GM23338 (cell line): ENCODE results near the gene ADGRV1. TPM values are rescaled to one million over a fixed set of nuclear protein-coding genes. Genes with fewer than 3 reads are reported as not detected.

Source experiments
- ATAC-seq: fragments of 200-7000 bp; cut with Tn5 transposase; 3 replicates; pipeline ENCODE4 v1.9.1; 2020
- DNase-seq: peaks from one replicate; pipeline ENCODE4 v3.0.0-alpha.2; 2015; ENCODE audit warnings: low spot score
- H2AFZ ChIP-seq: fragments of 200-600 bp; sonication (generic); 2 replicates; pipeline ENCODE4 v1.8.0; 2016; ENCODE audit warnings: antibody characterized with exemption, mild to moderate bottlenecking, moderate library complexity
- H3F3A ChIP-seq: fragments of 200-600 bp; sonication (generic); replicated peaks from 2 replicates; pipeline ENCODE4 v1.8.0; 2017; ENCODE audit warnings: antibody characterized with exemption, mixed run types, low read depth
- H3K27ac ChIP-seq: fragments of 200-600 bp; sonication (generic); 2 replicates; pipeline ENCODE4 v1.6.1; 2016; ENCODE audit warnings: low read depth
- H3K27me3 ChIP-seq: fragments of 200-600 bp; sonication (generic); 2 replicates; pipeline ENCODE4 v1.8.0; 2016; ENCODE audit warnings: mild to moderate bottlenecking, mixed run types, moderate library complexity; ENCODE audit not compliant: insufficient read depth
- H3K36me3 ChIP-seq: fragments of 200-600 bp; sonication (generic); 2 replicates; pipeline ENCODE4 v1.8.0; 2016; ENCODE audit warnings: mild to moderate bottlenecking; ENCODE audit not compliant: insufficient read depth
- H3K4me1 ChIP-seq: fragments of 200-600 bp; sonication (generic); 2 replicates; pipeline ENCODE4 v1.8.0; 2016; ENCODE audit warnings: mild to moderate bottlenecking, moderate library complexity; ENCODE audit not compliant: insufficient read depth
- H3K4me2 ChIP-seq: fragments of 200-600 bp; sonication (generic); 2 replicates; pipeline ENCODE4 v1.7.1; 2017; ENCODE audit warnings: mixed run types
- H3K4me3 ChIP-seq: fragments of 200-600 bp; sonication (generic); 2 replicates; pipeline ENCODE4 v1.6.1; 2016; ENCODE audit warnings: mixed run types
- H3K79me2 ChIP-seq: fragments of 200-600 bp; sonication (generic); replicated peaks from 2 replicates; pipeline ENCODE4 v1.8.0; 2017; ENCODE audit warnings: mild to moderate bottlenecking; ENCODE audit not compliant: insufficient read depth
- H3K9me2 ChIP-seq: fragments of 200-600 bp; sonication (generic); 2 replicates; pipeline ENCODE4 v1.8.0; 2017; ENCODE audit not compliant: insufficient read depth
- H4K20me1 ChIP-seq: fragments of 200-600 bp; sonication (generic); replicated peaks from 2 replicates; pipeline ENCODE4 v1.8.0; 2017; ENCODE audit warnings: mild to moderate bottlenecking; ENCODE audit not compliant: insufficient read depth
- H3K27ac Mint-ChIP-seq: 2 replicates; pipeline ENCODE4 v1.8.0; 2020; ENCODE audit warnings: inconsistent platforms, mild to moderate bottlenecking, moderate library complexity, mixed read lengths
- H3K27me3 Mint-ChIP-seq: 3 replicates; pipeline ENCODE4 v1.8.0; 2022; ENCODE audit warnings: low read depth, mild to moderate bottlenecking, moderate library complexity, mixed read lengths, inconsistent platforms; ENCODE audit not compliant: insufficient read depth, poor library complexity
- H3K36me3 Mint-ChIP-seq: 3 replicates; pipeline ENCODE4 v1.8.0; 2021; ENCODE audit warnings: low read depth, mild to moderate bottlenecking, inconsistent platforms, moderate library complexity, mixed read lengths
- H3K4me1 Mint-ChIP-seq: 3 replicates; pipeline ENCODE4 v1.8.0; 2020; ENCODE audit warnings: mild to moderate bottlenecking, inconsistent platforms, mixed read lengths
- H3K4me3 Mint-ChIP-seq: 3 replicates; pipeline ENCODE4 v1.8.0; 2021; ENCODE audit warnings: moderate library complexity, mild to moderate bottlenecking, inconsistent platforms, mixed read lengths
- H3K9me3 Mint-ChIP-seq: 3 replicates; pipeline ENCODE4 v1.8.0; 2020; ENCODE audit warnings: moderate library complexity, mild to moderate bottlenecking, inconsistent platforms, mixed read lengths
- CREB1 ChIP-seq: fragments of 250-450 bp; sonication (Bioruptor Pico); IDR thresholded peaks from 2 replicates; pipeline ENCODE4 v1.5.0; 2020; ENCODE audit warnings: low read depth, mild to moderate bottlenecking, moderate library complexity
- EZH2 ChIP-seq: fragments of 200-600 bp; sonication (generic); IDR thresholded peaks from one replicate; pipeline ENCODE4 v1.8.0; 2017; ENCODE audit warnings: antibody characterized with exemption, mild to moderate bottlenecking, low read depth; ENCODE audit not compliant: unreplicated experiment
- EZH2phosphoT487 ChIP-seq: fragments of 200-600 bp; sonication (generic); IDR thresholded peaks from one replicate; pipeline ENCODE4 v1.8.1; 2018; ENCODE audit warnings: antibody characterized with exemption; ENCODE audit not compliant: unreplicated experiment
- JUNB ChIP-seq: IDR thresholded peaks from one replicate; pipeline ENCODE4 v1.6.1; 2016; ENCODE audit warnings: antibody characterized with exemption; ENCODE audit not compliant: unreplicated experiment
- NANOG ChIP-seq: IDR thresholded peaks from 2 replicates; pipeline ENCODE4 v1.6.1; 2016; ENCODE audit warnings: antibody characterized with exemption, borderline replicate concordance
- POLR2AphosphoS5 ChIP-seq: IDR thresholded peaks from 2 replicates; pipeline ENCODE4 v1.6.1; 2016; ENCODE audit warnings: antibody characterized with exemption, low read depth
- STAT1 ChIP-seq: IDR thresholded peaks from one replicate; pipeline ENCODE4 v1.6.1; 2016; ENCODE audit warnings: antibody characterized with exemption; ENCODE audit not compliant: unreplicated experiment
- ZNF114 ChIP-seq: fragments of 250-450 bp; sonication (Bioruptor Pico); IDR thresholded peaks from 2 replicates; pipeline ENCODE4 v1.5.0; 2020; ENCODE audit warnings: mild to moderate bottlenecking, moderate library complexity
- ZNF331 ChIP-seq: fragments of 250-450 bp; sonication (Bioruptor Pico); IDR thresholded peaks from 2 replicates; pipeline ENCODE4 v1.5.0; 2020; ENCODE audit warnings: low read depth, mild to moderate bottlenecking, moderate library complexity
- polyA plus RNA-seq: library from polyadenylated mRNA; unstranded; fragments of >200 nt; fragmentation: Nextera tagmentation; extraction: Ambion mirVana; gene quantifications from 2 replicates; pipeline ENCODE4 v1.2.1, GENCODE V29; 2016
- total RNA-seq: library from RNA; depleted of rRNA; stranded (reverse); fragments of >200 nt; shearing (Covaris generic); gene quantifications from 2 replicates; pipeline ENCODE4 v1.2.3, GENCODE V29; 2014
- TF ChIP-seq, protein P1 (sequence below): IDR thresholded peaks from 2 replicates; pipeline ENCODE4 v1.6.1; 2016; ENCODE audit warnings: antibody characterized with exemption
- TF ChIP-seq, protein P2 (sequence below), 2 experiments: fragments of 200-600 bp in 1 of 2; sonication (generic) in 1 of 2; conservative IDR thresholded peaks; 2 replicates each; pipeline versions ENCODE4 v1.5.1 to v1.6.1; 2016 to 2017; ENCODE audit warnings: antibody characterized with exemption in 2 of 2, low read depth in 2 of 2, mild to moderate bottlenecking in 2 of 2, moderate library complexity in 1 of 2
- TF ChIP-seq, protein P3 (sequence below): fragments of 250-450 bp; sonication (Bioruptor Pico); IDR thresholded peaks from 2 replicates; pipeline ENCODE4 v1.5.0; 2020; ENCODE audit warnings: mild to moderate bottlenecking, moderate library complexity
- TF ChIP-seq, protein P4 (sequence below): IDR thresholded peaks from one replicate; pipeline ENCODE4 v1.6.1; 2018; ENCODE audit warnings: antibody characterized with exemption; ENCODE audit not compliant: unreplicated experiment

The ADGRV1 gene
- total and polyA plus RNA-seq, 2 experiments from 2014 or later, result 46.1 to 149 TPM

DNA sequence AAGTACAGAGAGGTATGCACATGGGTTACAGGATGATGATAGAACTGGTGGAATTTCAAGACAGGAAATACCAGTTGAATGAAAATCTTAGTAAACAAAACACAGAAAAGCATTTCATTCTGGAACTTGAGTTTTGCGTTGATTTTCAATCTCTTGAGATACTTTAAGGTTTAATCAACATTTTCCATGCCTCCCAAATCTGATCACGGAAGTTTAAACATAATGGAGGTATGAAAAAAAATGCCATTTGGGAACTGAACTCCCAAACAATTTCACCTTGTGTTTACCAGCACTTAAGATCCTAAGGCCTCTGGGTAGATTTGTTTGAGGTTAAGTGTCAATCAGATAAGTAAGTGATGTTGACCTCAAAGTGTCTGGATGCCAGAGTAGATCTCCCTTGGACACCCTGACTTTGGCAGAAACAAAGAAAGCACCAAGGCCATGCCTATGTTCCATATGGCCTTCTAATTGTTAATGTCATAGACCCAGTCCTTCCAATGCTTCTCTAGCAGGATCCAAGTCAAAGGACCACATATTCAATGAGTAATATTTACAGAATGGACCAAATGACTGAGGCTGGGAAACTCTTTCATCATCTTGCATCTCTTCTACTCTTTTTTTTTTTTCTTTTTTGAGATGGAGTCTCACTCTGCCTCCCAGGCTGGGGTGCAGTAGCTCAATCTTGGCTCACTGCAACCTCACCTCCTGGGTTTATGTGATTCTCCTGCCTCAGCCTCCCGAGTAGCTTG, 607.6 kb downstream of the ADGRV1 start:
- peaks cover 6% of the 10 kb centered on the region for H3K4me1 ChIP-seq
- no peak overlapping the region for H3K27ac Mint-ChIP-seq
- TF ChIP-seq EZH2 (no peak), POLR2AphosphoS5 (no peak), STAT1 (no peak), ZNF114 (CRISPR knock-in tag) (no peak), JUNB (no peak), ZNF331 (CRISPR knock-in tag) (no peak), NANOG (no peak), CREB1 (CRISPR knock-in tag) (no peak), EZH2phosphoT487 (no peak)
- TF ChIP-seq, protein P1, sequence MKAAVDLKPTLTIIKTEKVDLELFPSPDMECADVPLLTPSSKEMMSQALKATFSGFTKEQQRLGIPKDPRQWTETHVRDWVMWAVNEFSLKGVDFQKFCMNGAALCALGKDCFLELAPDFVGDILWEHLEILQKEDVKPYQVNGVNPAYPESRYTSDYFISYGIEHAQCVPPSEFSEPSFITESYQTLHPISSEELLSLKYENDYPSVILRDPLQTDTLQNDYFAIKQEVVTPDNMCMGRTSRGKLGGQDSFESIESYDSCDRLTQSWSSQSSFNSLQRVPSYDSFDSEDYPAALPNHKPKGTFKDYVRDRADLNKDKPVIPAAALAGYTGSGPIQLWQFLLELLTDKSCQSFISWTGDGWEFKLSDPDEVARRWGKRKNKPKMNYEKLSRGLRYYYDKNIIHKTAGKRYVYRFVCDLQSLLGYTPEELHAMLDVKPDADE, result no peak
- TF ChIP-seq, protein P2, sequence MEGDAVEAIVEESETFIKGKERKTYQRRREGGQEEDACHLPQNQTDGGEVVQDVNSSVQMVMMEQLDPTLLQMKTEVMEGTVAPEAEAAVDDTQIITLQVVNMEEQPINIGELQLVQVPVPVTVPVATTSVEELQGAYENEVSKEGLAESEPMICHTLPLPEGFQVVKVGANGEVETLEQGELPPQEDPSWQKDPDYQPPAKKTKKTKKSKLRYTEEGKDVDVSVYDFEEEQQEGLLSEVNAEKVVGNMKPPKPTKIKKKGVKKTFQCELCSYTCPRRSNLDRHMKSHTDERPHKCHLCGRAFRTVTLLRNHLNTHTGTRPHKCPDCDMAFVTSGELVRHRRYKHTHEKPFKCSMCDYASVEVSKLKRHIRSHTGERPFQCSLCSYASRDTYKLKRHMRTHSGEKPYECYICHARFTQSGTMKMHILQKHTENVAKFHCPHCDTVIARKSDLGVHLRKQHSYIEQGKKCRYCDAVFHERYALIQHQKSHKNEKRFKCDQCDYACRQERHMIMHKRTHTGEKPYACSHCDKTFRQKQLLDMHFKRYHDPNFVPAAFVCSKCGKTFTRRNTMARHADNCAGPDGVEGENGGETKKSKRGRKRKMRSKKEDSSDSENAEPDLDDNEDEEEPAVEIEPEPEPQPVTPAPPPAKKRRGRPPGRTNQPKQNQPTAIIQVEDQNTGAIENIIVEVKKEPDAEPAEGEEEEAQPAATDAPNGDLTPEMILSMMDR (conservative IDR thresholded peaks at IDR 0.05; ENCODE audit: low read depth in 2 of 2), result no peak
- TF ChIP-seq, protein P3, sequence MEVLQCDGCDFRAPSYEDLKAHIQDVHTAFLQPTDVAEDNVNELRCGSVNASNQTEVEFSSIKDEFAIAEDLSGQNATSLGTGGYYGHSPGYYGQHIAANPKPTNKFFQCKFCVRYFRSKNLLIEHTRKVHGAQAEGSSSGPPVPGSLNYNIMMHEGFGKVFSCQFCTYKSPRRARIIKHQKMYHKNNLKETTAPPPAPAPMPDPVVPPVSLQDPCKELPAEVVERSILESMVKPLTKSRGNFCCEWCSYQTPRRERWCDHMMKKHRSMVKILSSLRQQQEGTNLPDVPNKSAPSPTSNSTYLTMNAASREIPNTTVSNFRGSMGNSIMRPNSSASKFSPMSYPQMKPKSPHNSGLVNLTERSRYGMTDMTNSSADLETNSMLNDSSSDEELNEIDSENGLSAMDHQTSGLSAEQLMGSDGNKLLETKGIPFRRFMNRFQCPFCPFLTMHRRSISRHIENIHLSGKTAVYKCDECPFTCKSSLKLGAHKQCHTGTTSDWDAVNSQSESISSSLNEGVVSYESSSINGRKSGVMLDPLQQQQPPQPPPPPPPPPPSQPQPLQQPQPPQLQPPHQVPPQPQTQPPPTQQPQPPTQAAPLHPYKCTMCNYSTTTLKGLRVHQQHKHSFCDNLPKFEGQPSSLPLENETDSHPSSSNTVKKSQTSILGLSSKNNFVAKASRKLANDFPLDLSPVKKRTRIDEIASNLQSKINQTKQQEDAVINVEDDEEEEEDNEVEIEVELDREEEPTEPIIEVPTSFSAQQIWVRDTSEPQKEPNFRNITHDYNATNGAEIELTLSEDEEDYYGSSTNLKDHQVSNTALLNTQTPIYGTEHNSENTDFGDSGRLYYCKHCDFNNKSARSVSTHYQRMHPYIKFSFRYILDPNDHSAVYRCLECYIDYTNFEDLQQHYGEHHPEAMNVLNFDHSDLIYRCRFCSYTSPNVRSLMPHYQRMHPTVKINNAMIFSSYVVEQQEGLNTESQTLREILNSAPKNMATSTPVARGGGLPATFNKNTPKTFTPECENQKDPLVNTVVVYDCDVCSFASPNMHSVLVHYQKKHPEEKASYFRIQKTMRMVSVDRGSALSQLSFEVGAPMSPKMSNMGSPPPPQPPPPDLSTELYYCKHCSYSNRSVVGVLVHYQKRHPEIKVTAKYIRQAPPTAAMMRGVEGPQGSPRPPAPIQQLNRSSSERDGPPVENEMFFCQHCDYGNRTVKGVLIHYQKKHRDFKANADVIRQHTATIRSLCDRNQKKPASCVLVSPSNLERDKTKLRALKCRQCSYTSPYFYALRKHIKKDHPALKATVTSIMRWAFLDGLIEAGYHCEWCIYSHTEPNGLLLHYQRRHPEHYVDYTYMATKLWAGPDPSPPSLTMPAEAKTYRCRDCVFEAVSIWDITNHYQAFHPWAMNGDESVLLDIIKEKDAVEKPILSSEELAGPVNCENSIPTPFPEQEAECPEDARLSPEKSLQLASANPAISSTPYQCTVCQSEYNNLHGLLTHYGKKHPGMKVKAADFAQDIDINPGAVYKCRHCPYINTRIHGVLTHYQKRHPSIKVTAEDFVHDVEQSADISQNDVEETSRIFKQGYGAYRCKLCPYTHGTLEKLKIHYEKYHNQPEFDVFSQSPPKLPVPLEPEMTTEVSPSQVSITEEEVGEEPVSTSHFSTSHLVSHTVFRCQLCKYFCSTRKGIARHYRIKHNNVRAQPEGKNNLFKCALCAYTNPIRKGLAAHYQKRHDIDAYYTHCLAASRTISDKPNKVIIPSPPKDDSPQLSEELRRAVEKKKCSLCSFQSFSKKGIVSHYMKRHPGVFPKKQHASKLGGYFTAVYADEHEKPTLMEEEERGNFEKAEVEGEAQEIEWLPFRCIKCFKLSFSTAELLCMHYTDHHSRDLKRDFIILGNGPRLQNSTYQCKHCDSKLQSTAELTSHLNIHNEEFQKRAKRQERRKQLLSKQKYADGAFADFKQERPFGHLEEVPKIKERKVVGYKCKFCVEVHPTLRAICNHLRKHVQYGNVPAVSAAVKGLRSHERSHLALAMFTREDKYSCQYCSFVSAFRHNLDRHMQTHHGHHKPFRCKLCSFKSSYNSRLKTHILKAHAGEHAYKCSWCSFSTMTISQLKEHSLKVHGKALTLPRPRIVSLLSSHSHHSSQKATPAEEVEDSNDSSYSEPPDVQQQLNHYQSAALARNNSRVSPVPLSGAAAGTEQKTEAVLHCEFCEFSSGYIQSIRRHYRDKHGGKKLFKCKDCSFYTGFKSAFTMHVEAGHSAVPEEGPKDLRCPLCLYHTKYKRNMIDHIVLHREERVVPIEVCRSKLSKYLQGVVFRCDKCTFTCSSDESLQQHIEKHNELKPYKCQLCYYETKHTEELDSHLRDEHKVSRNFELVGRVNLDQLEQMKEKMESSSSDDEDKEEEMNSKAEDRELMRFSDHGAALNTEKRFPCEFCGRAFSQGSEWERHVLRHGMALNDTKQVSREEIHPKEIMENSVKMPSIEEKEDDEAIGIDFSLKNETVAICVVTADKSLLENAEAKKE (CRISPR knock-in tag), result no peak
- TF ChIP-seq, protein P4, sequence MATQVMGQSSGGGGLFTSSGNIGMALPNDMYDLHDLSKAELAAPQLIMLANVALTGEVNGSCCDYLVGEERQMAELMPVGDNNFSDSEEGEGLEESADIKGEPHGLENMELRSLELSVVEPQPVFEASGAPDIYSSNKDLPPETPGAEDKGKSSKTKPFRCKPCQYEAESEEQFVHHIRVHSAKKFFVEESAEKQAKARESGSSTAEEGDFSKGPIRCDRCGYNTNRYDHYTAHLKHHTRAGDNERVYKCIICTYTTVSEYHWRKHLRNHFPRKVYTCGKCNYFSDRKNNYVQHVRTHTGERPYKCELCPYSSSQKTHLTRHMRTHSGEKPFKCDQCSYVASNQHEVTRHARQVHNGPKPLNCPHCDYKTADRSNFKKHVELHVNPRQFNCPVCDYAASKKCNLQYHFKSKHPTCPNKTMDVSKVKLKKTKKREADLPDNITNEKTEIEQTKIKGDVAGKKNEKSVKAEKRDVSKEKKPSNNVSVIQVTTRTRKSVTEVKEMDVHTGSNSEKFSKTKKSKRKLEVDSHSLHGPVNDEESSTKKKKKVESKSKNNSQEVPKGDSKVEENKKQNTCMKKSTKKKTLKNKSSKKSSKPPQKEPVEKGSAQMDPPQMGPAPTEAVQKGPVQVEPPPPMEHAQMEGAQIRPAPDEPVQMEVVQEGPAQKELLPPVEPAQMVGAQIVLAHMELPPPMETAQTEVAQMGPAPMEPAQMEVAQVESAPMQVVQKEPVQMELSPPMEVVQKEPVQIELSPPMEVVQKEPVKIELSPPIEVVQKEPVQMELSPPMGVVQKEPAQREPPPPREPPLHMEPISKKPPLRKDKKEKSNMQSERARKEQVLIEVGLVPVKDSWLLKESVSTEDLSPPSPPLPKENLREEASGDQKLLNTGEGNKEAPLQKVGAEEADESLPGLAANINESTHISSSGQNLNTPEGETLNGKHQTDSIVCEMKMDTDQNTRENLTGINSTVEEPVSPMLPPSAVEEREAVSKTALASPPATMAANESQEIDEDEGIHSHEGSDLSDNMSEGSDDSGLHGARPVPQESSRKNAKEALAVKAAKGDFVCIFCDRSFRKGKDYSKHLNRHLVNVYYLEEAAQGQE, result no peak
- H3K9me3 Mint-ChIP-seq, result no peaks in the 10 kb centered on the region
- no peaks in the 10 kb centered on the region for H3K27me3 ChIP-seq
- no peaks in the 10 kb centered on the region for H3K27me3 Mint-ChIP-seq
- no peak overlapping the region for H2AFZ ChIP-seq
- H3K9me2 ChIP-seq, result no peaks in the 10 kb centered on the region
- DNase-seq, result no peak
- H3K79me2 ChIP-seq, result no peaks in the 10 kb centered on the region
- ATAC-seq, result no peak
- no peak overlapping the region for H3K4me3 Mint-ChIP-seq
- no peak overlapping the region for H3K27ac ChIP-seq
- H3K4me2 ChIP-seq, result no peak overlapping the region
- no peaks in the 10 kb centered on the region for H3K36me3 Mint-ChIP-seq
- peaks cover 20% of the 10 kb centered on the region for H3K4me1 Mint-ChIP-seq
- no peaks in the 10 kb centered on the region for H3K36me3 ChIP-seq
- H3K4me3 ChIP-seq, result no peak overlapping the region
- H4K20me1 ChIP-seq, result no peaks in the 10 kb centered on the region
- no peaks in the 10 kb centered on the region for H3F3A ChIP-seq
